ENCODE measurements around the gene MGAT2.

- TF ChIP-seq EZH2 (IDR thresholded peaks at IDR 0.05) (no peak), POLR2AphosphoS5 (IDR thresholded peaks at IDR 0.05; ENCODE audit: borderline replicate concordance, low read depth, low read length) (no peak), FOXP2 (optimal IDR thresholded peaks at IDR 0.05; ENCODE audit: control extremely low read depth, extremely low read length, insufficient read depth) (no peak)
Observed at GRCh38 chr14:49584058-49584457, 36.5 kb upstream of the MGAT2 start.
